ENCODE data around the gene CUL3.

DNA sequence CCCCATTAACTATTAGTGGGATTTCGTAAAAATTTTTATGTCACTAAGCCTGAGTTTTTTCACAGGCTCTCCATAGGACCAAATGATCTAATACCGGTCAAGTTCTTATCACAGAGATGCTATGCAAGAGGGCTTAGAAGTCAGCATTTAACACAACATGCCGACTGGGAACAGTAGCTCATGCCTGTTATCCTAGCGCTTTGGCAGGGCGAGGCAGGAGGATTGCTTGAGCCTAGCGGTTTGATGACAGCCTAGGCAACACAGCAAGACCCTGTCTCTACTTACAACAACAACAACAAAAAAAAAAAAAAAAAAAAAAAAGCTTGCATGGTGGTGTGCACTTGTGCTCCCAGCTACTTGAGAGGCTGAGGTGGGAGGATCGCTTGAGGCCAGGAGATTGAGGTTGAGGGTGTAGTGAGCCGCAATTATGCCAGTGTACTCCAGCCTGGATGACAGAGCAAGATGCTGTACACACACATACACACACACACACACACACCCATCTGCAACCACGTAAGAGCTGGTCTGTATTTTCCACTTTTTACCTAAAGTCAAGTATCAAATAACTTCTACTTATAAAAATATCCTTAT is 115.7 kb downstream of the CUL3 start:
- TF ChIP-seq POLR2AphosphoS5 (IDR thresholded peaks at IDR 0.05; ENCODE audit: borderline replicate concordance, low read depth, low read length), result no peak
- no peak for TF ChIP-seq EZH2 (IDR thresholded peaks at IDR 0.05)
- TF ChIP-seq FOXP2 (optimal IDR thresholded peaks at IDR 0.05; ENCODE audit: control extremely low read depth, extremely low read length, insufficient read depth), result no peak

Measured in SK-N-MC (cell line).